GM12878 (cell line): ENCODE measurements around the gene KLF15.

ENCODE experiments used
- CREM ChIP-seq: IDR thresholded peaks from 2 replicates; pipeline ENCODE4 v1.6.1; 2014; ENCODE audit warnings: antibody characterized with exemption, low read depth
- POLR2A ChIP-seq: IDR thresholded peaks from 2 replicates; pipeline ENCODE4 v1.6.1; 2011; ENCODE audit warnings: low read depth, mild to moderate bottlenecking, low read length
- RB1 ChIP-seq: fragments of 450-650 bp; formaldehyde crosslinking; IDR thresholded peaks from 2 replicates; pipeline ENCODE4 v1.6.1; 2017; ENCODE audit warnings: mild to moderate bottlenecking, borderline replicate concordance
- RFX5 ChIP-seq: IDR thresholded peaks from 2 replicates; pipeline ENCODE4 v1.6.1; 2011; ENCODE audit warnings: low read depth, low read length, improper control_type of control experiment
- TARDBP ChIP-seq: IDR thresholded peaks from 2 replicates; pipeline ENCODE4 v1.6.1; 2016; ENCODE audit warnings: borderline replicate concordance
- TF ChIP-seq, protein P1 (sequence below): fragments of 450-650 bp; IDR thresholded peaks from 2 replicates; pipeline ENCODE4 v1.6.1; 2017; ENCODE audit warnings: mild to moderate bottlenecking, moderate library complexity
- TF ChIP-seq, protein P2 (sequence below), 3 experiments: IDR thresholded peaks in 2 of 3; conservative IDR thresholded peaks in 1 of 3; 2 replicates each; pipeline ENCODE4 v1.5.1; 2011; ENCODE audit warnings: low read depth in 3 of 3, low read length in 3 of 3, mild to moderate bottlenecking in 3 of 3, control low read depth in 2 of 3, moderate library complexity in 2 of 3, inconsistent platforms in 1 of 3, mixed read lengths in 1 of 3; ENCODE audit not compliant: control insufficient read depth in 2 of 3, insufficient read depth in 1 of 3; ENCODE audit errors: extremely low read depth in 1 of 3
- TF ChIP-seq, protein P3 (sequence below): IDR thresholded peaks from 2 replicates; pipeline ENCODE4 v1.6.1; 2012; ENCODE audit warnings: low read length, inconsistent platforms

DNA sequence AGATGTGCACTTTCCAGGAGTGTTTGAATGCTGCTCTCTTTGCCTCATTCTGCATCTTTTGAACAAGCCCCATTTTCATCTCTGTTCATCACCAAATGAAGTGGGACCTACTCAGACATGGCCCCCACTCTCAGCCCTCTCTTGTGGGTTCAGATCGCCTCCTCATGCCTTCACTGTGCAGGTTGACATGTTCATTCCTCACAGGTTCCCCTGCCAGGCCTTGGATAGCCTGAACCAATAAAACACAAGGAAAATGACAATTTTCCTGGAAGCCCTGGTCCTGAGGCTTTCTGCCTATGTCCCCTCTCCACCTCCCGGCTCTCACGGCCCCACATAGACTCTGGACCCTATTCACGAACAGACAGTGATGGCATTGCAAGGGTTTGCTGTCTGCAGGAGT, 17.7 kb downstream of the KLF15 start:
- TF ChIP-seq CREM (no peak), POLR2A (no peak), RFX5 (no peak), RB1 (no peak), TARDBP (no peak)
- TF ChIP-seq, protein P1, sequence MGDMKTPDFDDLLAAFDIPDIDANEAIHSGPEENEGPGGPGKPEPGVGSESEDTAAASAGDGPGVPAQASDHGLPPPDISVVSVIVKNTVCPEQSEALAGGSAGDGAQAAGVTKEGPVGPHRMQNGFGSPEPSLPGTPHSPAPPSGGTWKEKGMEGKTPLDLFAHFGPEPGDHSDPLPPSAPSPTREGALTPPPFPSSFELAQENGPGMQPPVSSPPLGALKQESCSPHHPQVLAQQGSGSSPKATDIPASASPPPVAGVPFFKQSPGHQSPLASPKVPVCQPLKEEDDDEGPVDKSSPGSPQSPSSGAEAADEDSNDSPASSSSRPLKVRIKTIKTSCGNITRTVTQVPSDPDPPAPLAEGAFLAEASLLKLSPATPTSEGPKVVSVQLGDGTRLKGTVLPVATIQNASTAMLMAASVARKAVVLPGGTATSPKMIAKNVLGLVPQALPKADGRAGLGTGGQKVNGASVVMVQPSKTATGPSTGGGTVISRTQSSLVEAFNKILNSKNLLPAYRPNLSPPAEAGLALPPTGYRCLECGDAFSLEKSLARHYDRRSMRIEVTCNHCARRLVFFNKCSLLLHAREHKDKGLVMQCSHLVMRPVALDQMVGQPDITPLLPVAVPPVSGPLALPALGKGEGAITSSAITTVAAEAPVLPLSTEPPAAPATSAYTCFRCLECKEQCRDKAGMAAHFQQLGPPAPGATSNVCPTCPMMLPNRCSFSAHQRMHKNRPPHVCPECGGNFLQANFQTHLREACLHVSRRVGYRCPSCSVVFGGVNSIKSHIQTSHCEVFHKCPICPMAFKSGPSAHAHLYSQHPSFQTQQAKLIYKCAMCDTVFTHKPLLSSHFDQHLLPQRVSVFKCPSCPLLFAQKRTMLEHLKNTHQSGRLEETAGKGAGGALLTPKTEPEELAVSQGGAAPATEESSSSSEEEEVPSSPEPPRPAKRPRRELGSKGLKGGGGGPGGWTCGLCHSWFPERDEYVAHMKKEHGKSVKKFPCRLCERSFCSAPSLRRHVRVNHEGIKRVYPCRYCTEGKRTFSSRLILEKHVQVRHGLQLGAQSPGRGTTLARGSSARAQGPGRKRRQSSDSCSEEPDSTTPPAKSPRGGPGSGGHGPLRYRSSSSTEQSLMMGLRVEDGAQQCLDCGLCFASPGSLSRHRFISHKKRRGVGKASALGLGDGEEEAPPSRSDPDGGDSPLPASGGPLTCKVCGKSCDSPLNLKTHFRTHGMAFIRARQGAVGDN, result no peak
- TF ChIP-seq, protein P2, sequence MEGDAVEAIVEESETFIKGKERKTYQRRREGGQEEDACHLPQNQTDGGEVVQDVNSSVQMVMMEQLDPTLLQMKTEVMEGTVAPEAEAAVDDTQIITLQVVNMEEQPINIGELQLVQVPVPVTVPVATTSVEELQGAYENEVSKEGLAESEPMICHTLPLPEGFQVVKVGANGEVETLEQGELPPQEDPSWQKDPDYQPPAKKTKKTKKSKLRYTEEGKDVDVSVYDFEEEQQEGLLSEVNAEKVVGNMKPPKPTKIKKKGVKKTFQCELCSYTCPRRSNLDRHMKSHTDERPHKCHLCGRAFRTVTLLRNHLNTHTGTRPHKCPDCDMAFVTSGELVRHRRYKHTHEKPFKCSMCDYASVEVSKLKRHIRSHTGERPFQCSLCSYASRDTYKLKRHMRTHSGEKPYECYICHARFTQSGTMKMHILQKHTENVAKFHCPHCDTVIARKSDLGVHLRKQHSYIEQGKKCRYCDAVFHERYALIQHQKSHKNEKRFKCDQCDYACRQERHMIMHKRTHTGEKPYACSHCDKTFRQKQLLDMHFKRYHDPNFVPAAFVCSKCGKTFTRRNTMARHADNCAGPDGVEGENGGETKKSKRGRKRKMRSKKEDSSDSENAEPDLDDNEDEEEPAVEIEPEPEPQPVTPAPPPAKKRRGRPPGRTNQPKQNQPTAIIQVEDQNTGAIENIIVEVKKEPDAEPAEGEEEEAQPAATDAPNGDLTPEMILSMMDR (IDR thresholded peaks at IDR 0.05 in 2 of 3, conservative IDR thresholded peaks at IDR 0.05 in 1 of 3; ENCODE audit: control insufficient read depth in 2 of 3, extremely low read depth in 1 of 3, insufficient read depth in 1 of 3, low read depth in 3 of 3, low read length in 3 of 3), result no peak
- TF ChIP-seq, protein P3, sequence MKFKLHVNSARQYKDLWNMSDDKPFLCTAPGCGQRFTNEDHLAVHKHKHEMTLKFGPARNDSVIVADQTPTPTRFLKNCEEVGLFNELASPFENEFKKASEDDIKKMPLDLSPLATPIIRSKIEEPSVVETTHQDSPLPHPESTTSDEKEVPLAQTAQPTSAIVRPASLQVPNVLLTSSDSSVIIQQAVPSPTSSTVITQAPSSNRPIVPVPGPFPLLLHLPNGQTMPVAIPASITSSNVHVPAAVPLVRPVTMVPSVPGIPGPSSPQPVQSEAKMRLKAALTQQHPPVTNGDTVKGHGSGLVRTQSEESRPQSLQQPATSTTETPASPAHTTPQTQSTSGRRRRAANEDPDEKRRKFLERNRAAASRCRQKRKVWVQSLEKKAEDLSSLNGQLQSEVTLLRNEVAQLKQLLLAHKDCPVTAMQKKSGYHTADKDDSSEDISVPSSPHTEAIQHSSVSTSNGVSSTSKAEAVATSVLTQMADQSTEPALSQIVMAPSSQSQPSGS, result no peak
